Measurements from ENCODE around the gene PPP1R13L. TPM values are rescaled to one million over a fixed set of nuclear protein-coding genes. Genes with fewer than 3 reads are reported as not detected.

PPP1R13L gene
- total and polyA plus RNA-seq, 10 donors, result 3.9 to 18.1 (median 12.1) TPM

GRCh38 chr19:45333609-45334303 is 71.1 kb downstream of the PPP1R13L start:
- 72 to 82% (median 80%) methylated on average over 10 of the region's 10 CpGs for WGBS, 5 donors

GRCh38 chr19:45331411-45331810 is 73.5 kb downstream of the PPP1R13L start:
- intact Hi-C loops (cut with DNase I; ENCODE audit: low total_unique reads), result no loop called here
- 85 to 91% (median 88%) methylated on average over 7 of the region's 7 CpGs for whole genome bisulfite sequencing, 5 donors
- peaks cover 0 to 2% (median 0%) of the 10 kb centered on the region in 6 donors for H3K4me1 ChIP-seq
- H3K36me3 ChIP-seq, result no peaks in the 10 kb centered on the region
- TF ChIP-seq POLR2A (IDR thresholded peaks at IDR 0.05), result no peak
- no peak for TF ChIP-seq CTCF (IDR thresholded peaks at IDR 0.05 in 8 of 11, conservative IDR thresholded peaks at IDR 0.05 in 3 of 11)
- no peak for TF ChIP-seq POLR2AphosphoS5 (IDR thresholded peaks at IDR 0.05)
- H3K9me3 ChIP-seq, result no peaks in the 10 kb centered on the region
- no peak overlapping the region for H3K27ac ChIP-seq
- no peak for DNase-seq
- H3K27me3 ChIP-seq (replicated peaks in 1 of 7), result no peaks in the 10 kb centered on the region
- no peak overlapping the region for H3K4me3 ChIP-seq

More at GRCh38 chr19:45333609-45334303, 71.1 kb downstream of the PPP1R13L start:
- DNase-seq, result no peak
- peaks cover 0 to 7% (median 4%) of the 10 kb centered on the region in 6 donors for H3K4me1 ChIP-seq
- peaks cover 0 to 20% (median 0%) of the 10 kb centered on the region in 7 donors for H3K27me3 ChIP-seq (replicated peaks in 1 of 7)
- no peak for TF ChIP-seq CTCF (IDR thresholded peaks at IDR 0.05 in 8 of 11, conservative IDR thresholded peaks at IDR 0.05 in 3 of 11)
- no peak for TF ChIP-seq POLR2A (IDR thresholded peaks at IDR 0.05)
- no peak for TF ChIP-seq POLR2AphosphoS5 (IDR thresholded peaks at IDR 0.05)
- no peaks in the 10 kb centered on the region for H3K36me3 ChIP-seq
- intact Hi-C loops (cut with DNase I; ENCODE audit: low total_unique reads), result no loop called here
- no peak overlapping the region for H3K4me3 ChIP-seq
- no peaks in the 10 kb centered on the region for H3K9me3 ChIP-seq
- no peak overlapping the region for H3K27ac ChIP-seq

Small RNAs within 50 kb of the gene (microRNA-seq; reads per million reads assigned to microRNA genes)
- gene MIR6088, result 0 reads per million in 3 donors

Small RNAs within 50 kb of the gene (small RNA-seq; reads per million reads assigned to genes)
- gene MIR6088, result 0 reads per million in 4 donors

Other genes with a start within 250 kb of the PPP1R13L start
- gene NKPD1, start 244.1 kb downstream of the PPP1R13L start, total RNA-seq, result under 1 TPM in 6 of 7 donors, not detected in 1; 0.20 to 0.77 (median 0.23) TPM
- under 1 TPM; 0.17 to 0.21 (median 0.19) TPM for gene NKPD1, start 244.1 kb downstream of the PPP1R13L start, polyA plus RNA-seq
- gene TRAPPC6A, start 226.8 kb downstream of the PPP1R13L start, total RNA-seq, result 10 to 100 TPM; 25.9 to 46.6 (median 36.3) TPM
- gene TRAPPC6A, start 226.8 kb downstream of the PPP1R13L start, polyA plus RNA-seq, result 100 to 1,000 TPM in 2 of 3 donors, 10 to 100 TPM in 1; 66.4 to 109 (median 105) TPM
- gene BLOC1S3, start 226.3 kb downstream of the PPP1R13L start, total RNA-seq, result 10 to 100 TPM; 14.7 to 31.7 (median 17.9) TPM
- 1 to 10 TPM; 5.0 to 7.4 (median 7.4) TPM for gene BLOC1S3, start 226.3 kb downstream of the PPP1R13L start, polyA plus RNA-seq
- 10 to 100 TPM in 6 of 7 donors, 1 to 10 TPM in 1; 8.7 to 22.7 (median 16.4) TPM for gene EXOC3L2, start 159.7 kb downstream of the PPP1R13L start, total RNA-seq
- gene EXOC3L2, start 159.7 kb downstream of the PPP1R13L start, polyA plus RNA-seq, result 1 to 10 TPM; 1.9 to 9.0 (median 2.5) TPM
- 10 to 100 TPM; 17.9 to 45.8 (median 31.3) TPM for gene MARK4, start 153.8 kb downstream of the PPP1R13L start, total RNA-seq
- 10 to 100 TPM in 1 of 3 donors, 1 to 10 TPM in 2; 6.5 to 12.7 (median 6.9) TPM for gene MARK4, start 153.8 kb downstream of the PPP1R13L start, polyA plus RNA-seq
- under 1 TPM in 1 of 7 donors, not detected in 6; 0.49 TPM for gene CKM, start 82.2 kb downstream of the PPP1R13L start, total RNA-seq
- 1 to 10 TPM in 1 of 3 donors, under 1 TPM in 2; 0.29 to 4.4 (median 0.76) TPM for gene CKM, start 82.2 kb downstream of the PPP1R13L start, polyA plus RNA-seq
- gene KLC3, start 64.3 kb downstream of the PPP1R13L start, total RNA-seq, result under 1 TPM in 1 of 7 donors, not detected in 6; 0.87 TPM
- gene KLC3, start 64.3 kb downstream of the PPP1R13L start, polyA plus RNA-seq, result under 1 TPM; 0.05 to 0.10 (median 0.07) TPM
- 10 to 100 TPM; 12.2 to 22.1 (median 14.7) TPM for gene ERCC2, start 34.5 kb downstream of the PPP1R13L start, total RNA-seq
- gene ERCC2, start 34.5 kb downstream of the PPP1R13L start, polyA plus RNA-seq, result 10 to 100 TPM; 11.5 to 19.1 (median 17.3) TPM
- 1 to 10 TPM; 2.6 to 4.3 (median 3.1) TPM for gene POLR1G, start 1.6 kb upstream of the PPP1R13L start, total RNA-seq
- 1 to 10 TPM; 2.1 to 4.3 (median 2.5) TPM for gene POLR1G, start 1.6 kb upstream of the PPP1R13L start, polyA plus RNA-seq
- 10 to 100 TPM; 47.3 to 69.4 (median 59.7) TPM for gene ERCC1, start 18.8 kb upstream of the PPP1R13L start, total RNA-seq
- 10 to 100 TPM; 45.3 to 54.6 (median 50.0) TPM for gene ERCC1, start 18.8 kb upstream of the PPP1R13L start, polyA plus RNA-seq
- 10 to 100 TPM in 2 of 7 donors, 1 to 10 TPM in 4, under 1 TPM in 1; 0.92 to 41.7 (median 1.6) TPM for gene FOSB, start 62.9 kb upstream of the PPP1R13L start, total RNA-seq
- 1 to 10 TPM in 2 of 3 donors, under 1 TPM in 1; 0.42 to 2.2 (median 1.3) TPM for gene FOSB, start 62.9 kb upstream of the PPP1R13L start, polyA plus RNA-seq
- gene RTN2, start 92.0 kb upstream of the PPP1R13L start, total RNA-seq, result 10 to 100 TPM in 6 of 7 donors, 1 to 10 TPM in 1; 9.2 to 22.6 (median 15.1) TPM
- gene RTN2, start 92.0 kb upstream of the PPP1R13L start, polyA plus RNA-seq, result 1 to 10 TPM; 4.9 to 7.9 (median 7.6) TPM
- 10 to 100 TPM in 2 of 7 donors, 1 to 10 TPM in 5; 6.3 to 21.4 (median 9.6) TPM for gene PPM1N, start 93.4 kb upstream of the PPP1R13L start, total RNA-seq
- 10 to 100 TPM in 2 of 3 donors, 1 to 10 TPM in 1; 9.5 to 13.4 (median 10.7) TPM for gene PPM1N, start 93.4 kb upstream of the PPP1R13L start, polyA plus RNA-seq
- 100 to 1,000 TPM; 146 to 386 (median 221) TPM for gene VASP, start 102.4 kb upstream of the PPP1R13L start, total RNA-seq
- gene VASP, start 102.4 kb upstream of the PPP1R13L start, polyA plus RNA-seq, result 100 to 1,000 TPM; 154 to 210 (median 161) TPM
- 10 to 100 TPM; 13.6 to 18.4 (median 16.7) TPM for gene OPA3, start 179.7 kb upstream of the PPP1R13L start, total RNA-seq
- 1 to 10 TPM; 2.8 to 7.7 (median 3.0) TPM for gene OPA3, start 179.7 kb upstream of the PPP1R13L start, polyA plus RNA-seq
- 1 to 10 TPM; 2.6 to 5.6 (median 4.2) TPM for gene GPR4, start 197.1 kb upstream of the PPP1R13L start, total RNA-seq
- 1 to 10 TPM in 2 of 3 donors, under 1 TPM in 1; 0.33 to 2.1 (median 1.2) TPM for gene GPR4, start 197.1 kb upstream of the PPP1R13L start, polyA plus RNA-seq
- gene EML2, start 234.3 kb upstream of the PPP1R13L start, total RNA-seq, result 10 to 100 TPM; 30.8 to 60.6 (median 50.6) TPM
- gene EML2, start 234.3 kb upstream of the PPP1R13L start, polyA plus RNA-seq, result 10 to 100 TPM; 27.1 to 39.9 (median 34.8) TPM

All from spleen (tissue), 11 donors.